GM18907 (cell line): ENCODE results near the gene KLK3.

Experiments used
- ATAC-seq: cut with Tn5 transposase; IDR thresholded peaks from one replicate; pipeline ENCODE4 v1.9.1; 2021; ENCODE audit warnings: mild to moderate bottlenecking, moderate library complexity; ENCODE audit not compliant: unreplicated experiment

The KLK3 gene

GRCh38 chr19:50896591-50897190, 42.0 kb downstream of the KLK3 start:
- peak; percentile 77 for ATAC-seq

GRCh38 chr19:50897191-50897607, 42.5 kb downstream of the KLK3 start:
- ATAC-seq, result peak; percentile 32

GRCh38 chr19:50897612-50898011, 42.9 kb downstream of the KLK3 start:
- no peak for ATAC-seq

- ATAC-seq, result no peak
Observed at GRCh38 chr19:50898018-50898417, 43.3 kb downstream of the KLK3 start.

- ATAC-seq, result no peak
Observed at GRCh38 chr19:50899569-50899968, 44.9 kb downstream of the KLK3 start.

GRCh38 chr19:50902640-50903039, 47.9 kb downstream of the KLK3 start:
- no peak for ATAC-seq

GRCh38 chr19:50906217-50906616, 51.5 kb downstream of the KLK3 start:
- ATAC-seq, result no peak

GRCh38 chr19:50908336-50908735, 53.6 kb downstream of the KLK3 start:
- no peak for ATAC-seq

- ATAC-seq, result peak; percentile 70
Observed at GRCh38 chr19:50909240-50910070, 54.7 kb downstream of the KLK3 start.
